Adrenal gland (tissue), 5 donors: ENCODE measurements around the gene HDAC4.

Source experiments
- CTCF ChIP-seq, 6 experiments: fragments of 450-650 bp in 4 of 6; fragments of 200-600 bp in 2 of 6; sonication (generic) in 1 of 6; IDR thresholded peaks; 1 replicate in 5 of 6; 2 replicates in 1 of 6; pipeline versions ENCODE4 v1.5.1 to v1.8.0; 2016 to 2021; ENCODE audit warnings: antibody characterized with exemption in 6 of 6, mild to moderate bottlenecking in 2 of 6, moderate library complexity in 1 of 6
- POLR2A ChIP-seq, 2 donors: fragments of 450-650 bp; IDR thresholded peaks; one replicate each; pipeline ENCODE4 v1.6.1; 2017; ENCODE audit warnings: antibody characterized with exemption in 2 of 2, mild to moderate bottlenecking in 2 of 2, moderate library complexity in 1 of 2
- donor health status: DM: no; HTN: no; CAD: no.

DNA sequence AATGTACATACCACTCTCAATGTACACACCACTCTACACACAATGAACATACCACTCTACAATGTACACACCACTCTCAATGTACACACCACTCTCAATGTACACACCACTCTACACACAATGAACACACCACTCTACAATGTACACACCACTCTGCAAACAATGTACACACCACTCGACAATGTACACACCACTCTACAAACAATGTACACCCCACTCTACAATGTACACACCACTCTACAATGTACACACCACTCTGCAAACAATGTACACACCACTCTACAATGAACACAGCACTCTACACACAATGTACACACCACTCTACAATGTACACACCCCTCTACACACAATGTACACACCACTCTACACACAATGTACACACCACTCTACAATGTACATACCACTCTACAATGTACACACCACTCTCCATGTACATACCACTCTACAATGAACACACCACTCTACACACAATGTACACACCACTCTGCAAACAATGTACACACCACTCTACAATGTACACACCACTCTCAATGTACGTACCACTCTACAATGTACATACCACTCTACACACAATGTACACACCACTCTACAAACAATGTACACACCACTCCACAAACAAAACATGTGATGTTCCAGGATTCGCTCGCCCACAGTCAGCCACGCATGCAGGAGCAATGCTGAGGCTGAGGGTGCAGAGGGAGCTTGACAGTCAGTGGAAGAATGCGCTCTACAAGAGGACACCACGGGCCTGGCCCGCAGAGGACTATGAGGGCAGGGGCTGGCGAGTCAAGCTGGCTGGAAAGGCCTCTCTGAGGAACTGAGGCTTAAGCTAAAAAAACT is 118.2 kb downstream of the HDAC4 start:
- TF ChIP-seq POLR2A (IDR thresholded peaks at IDR 0.05) (no peak), CTCF (IDR thresholded peaks at IDR 0.05) (no peak)
